Epithelial cell of prostate (primary cell): ENCODE data around the gene EZH2.

ENCODE experiments used
- DNase-seq: peaks from one replicate; pipeline ENCODE4 v3.0.0-alpha.2; 2011; ENCODE audit warnings: low read depth, low spot score
- H3K27ac ChIP-seq: fragments of 450-650 bp; 2 replicates; pipeline ENCODE4 v1.5.1; 2017; ENCODE audit warnings: mild to moderate bottlenecking

The EZH2 gene

DNA sequence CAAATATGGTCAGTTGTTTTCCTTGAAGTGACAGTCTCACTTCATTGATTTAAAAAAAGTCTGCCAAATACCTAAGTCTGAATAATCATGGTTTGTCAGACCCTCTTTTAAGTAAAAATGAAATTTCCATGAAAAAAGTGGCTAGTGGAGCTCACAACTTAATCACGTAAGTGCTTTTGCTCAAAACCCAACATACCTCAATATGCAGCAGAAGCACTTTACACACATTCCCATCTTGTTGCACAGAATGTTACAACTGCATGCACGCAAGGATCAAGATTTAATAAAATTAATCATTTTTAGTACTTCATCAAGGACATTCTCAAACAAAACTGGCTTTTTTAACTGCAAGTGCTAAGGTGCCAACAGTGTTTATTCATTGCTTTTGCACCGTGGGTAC is 21.6 kb downstream of the EZH2 start:
- H3K27ac ChIP-seq: no peak overlapping the region
- no peak for DNase-seq

GRCh38 chr7:148858489-148858888 is 25.6 kb downstream of the EZH2 start:
- no peak overlapping the region for H3K27ac ChIP-seq
- no peak for DNase-seq

GRCh38 chr7:148856891-148857290 is 27.2 kb downstream of the EZH2 start:
- DNase-seq: no peak

DNA sequence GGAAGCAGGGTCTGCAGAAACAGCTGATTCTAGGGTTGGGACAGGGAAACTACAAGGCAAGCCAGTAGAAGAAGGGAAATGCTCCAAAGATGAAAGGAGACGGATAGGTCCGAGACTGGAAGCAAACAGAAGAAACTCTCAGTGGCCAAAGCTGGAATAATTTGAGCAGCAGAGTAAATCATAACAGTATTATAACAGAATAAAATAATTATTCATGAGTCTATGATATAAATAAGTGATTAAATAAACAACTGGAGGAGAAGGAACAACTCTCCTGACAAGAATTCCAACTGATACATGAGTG is 27.6 kb downstream of the EZH2 start:
- H3K27ac ChIP-seq: no peak overlapping the region
- DNase-seq: no peak

More at GRCh38 chr7:148856891-148857290, 27.2 kb downstream of the EZH2 start:
- H3K27ac ChIP-seq: no peak overlapping the region

DNA sequence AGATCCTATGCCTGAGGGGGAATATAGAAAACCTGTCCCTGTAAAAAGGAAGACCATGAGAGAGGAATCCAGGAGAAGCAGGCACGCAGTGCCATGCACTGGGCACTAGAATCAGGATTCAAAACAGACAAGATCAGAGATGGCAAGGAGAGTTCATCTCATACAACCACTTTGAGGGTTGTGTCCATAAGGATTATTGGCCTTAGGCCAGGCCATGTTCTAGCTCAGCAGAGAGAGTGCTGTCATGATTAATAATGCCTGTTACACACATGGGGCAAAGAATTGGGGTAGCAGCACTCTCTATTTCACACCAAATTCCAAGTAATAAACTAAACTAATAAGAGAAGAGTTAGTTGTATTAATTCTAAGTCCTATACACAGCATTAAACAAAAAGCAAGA is 29.1 kb downstream of the EZH2 start:
- H3K27ac ChIP-seq: no peak overlapping the region
- DNase-seq: no peak

- no peak overlapping the region for H3K27ac ChIP-seq
- no peak for DNase-seq
Observed at GRCh38 chr7:148852272-148852671, 31.8 kb downstream of the EZH2 start.

DNA sequence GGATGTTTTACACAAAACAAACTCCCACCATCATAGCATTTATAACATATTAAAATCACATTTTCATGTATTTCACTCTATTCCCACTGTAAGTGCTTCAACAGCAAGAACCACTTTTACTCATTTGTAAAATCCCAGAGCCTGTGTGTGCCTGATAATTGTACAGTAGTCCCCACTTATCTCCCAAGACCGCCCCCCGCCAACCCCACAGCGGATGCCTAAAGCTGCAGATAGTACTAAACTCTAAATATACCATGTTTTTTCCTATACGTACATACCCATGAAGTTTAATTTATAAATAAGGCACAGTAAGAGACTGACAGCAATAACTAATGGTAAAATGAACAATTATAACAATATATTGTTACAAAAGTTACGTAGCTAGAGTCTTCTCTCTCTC is 33.5 kb downstream of the EZH2 start:
- no peak overlapping the region for H3K27ac ChIP-seq
- DNase-seq: no peak

DNA sequence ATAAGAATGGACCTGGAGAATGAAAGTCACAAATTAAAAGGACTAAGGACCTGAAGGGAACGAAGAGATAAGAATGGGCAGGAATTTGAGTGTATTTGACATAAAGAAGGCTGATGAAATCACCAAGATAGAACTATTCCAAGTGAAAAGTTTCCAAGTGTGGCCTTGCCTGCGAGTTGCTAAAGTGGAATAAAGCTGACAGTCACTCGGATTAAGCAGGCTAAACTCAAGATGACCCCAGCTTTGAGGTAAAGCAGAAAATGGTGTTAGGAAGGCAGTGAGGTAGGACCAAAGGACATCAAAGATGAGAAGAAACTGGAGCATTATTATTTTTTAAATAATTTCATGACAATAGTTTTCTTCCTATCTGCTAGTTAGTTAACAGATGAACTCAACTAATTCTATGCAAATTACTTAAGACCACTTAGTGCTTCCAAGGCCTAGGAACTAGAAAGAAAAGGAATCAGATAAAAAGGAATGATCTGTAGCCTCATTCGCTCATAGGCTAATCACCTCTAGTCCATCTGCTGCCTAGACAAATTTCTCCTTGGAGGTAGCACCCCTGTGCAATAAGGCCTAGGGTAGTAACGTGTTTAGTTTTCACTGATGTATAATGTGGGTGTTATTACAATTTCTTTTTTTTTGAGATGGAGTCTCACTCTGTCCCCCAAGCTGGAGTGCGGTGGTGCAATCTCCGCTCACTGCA is 34.5 kb downstream of the EZH2 start:
- no peak overlapping the region for H3K27ac ChIP-seq
- no peak for DNase-seq

DNA sequence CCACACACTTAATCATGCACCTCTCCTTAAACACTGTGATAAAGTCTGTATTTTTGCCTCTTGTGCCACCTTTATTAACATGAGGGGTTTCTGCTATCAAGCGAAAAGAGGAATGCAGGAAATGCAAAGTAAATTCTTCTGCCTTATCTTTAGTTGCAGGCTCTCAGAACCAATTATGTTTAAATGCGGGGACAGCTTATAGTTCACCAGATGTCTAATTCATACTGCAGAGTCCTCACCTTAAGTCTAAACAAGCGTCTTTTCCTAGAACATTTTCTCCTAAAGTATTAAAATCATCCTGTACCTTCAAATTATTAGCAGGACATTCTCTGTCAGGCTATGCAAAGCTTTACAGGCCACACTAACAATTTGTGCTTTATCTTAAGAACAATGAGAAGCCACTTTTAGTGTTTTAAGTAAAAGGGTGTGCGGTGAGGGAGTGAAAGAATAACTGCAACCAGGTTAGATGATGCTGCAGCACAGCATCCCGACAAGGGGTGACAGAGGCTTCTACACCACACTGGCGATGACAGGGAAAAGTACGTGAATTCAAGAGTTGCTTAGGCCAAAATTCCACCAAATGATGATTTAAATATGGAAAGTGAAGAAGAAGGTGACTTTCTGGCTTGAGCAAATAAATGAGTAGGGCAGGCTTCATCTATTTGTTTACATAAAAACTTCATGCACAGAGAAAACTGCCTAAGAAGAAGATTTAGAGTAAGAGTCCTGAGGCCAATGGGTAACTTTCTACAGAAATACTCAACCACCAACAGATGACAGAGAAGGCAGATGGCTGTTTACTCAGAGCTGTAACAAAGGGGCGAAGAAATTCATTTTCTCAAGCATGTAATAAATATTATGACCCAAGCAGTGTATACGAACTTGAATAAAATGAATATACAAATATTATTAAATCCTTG is 36.0 kb downstream of the EZH2 start:
- DNase-seq: no peak
- H3K27ac ChIP-seq: no peak overlapping the region

GRCh38 chr7:148838905-148839304 is 45.2 kb downstream of the EZH2 start:
- no peak for DNase-seq
- no peak overlapping the region for H3K27ac ChIP-seq

- no peak overlapping the region for H3K27ac ChIP-seq
- DNase-seq: no peak
Observed at GRCh38 chr7:148835854-148836253, 48.2 kb downstream of the EZH2 start.

GRCh38 chr7:148834605-148835004 is 49.5 kb downstream of the EZH2 start:
- no peak for DNase-seq
- no peak overlapping the region for H3K27ac ChIP-seq

DNA sequence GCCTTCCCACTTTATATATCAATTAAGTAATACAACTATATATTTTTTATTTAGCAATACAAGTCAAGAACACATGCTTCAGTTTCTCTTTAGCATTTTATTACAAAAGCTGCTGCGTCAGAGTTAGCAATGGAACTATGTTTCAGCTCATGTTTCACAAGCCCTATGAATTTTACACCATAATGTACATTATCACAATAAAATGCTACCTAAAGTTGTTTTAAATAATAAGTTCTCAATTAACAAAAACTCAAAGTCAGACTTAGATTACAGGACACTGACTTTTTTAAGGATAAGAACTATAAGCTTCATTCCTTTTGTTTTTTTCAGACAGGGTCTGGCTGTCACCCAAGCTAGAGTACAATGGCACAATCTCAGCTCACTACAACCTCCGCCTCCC is 52.3 kb downstream of the EZH2 start:
- DNase-seq: no peak
- no peak overlapping the region for H3K27ac ChIP-seq

DNA sequence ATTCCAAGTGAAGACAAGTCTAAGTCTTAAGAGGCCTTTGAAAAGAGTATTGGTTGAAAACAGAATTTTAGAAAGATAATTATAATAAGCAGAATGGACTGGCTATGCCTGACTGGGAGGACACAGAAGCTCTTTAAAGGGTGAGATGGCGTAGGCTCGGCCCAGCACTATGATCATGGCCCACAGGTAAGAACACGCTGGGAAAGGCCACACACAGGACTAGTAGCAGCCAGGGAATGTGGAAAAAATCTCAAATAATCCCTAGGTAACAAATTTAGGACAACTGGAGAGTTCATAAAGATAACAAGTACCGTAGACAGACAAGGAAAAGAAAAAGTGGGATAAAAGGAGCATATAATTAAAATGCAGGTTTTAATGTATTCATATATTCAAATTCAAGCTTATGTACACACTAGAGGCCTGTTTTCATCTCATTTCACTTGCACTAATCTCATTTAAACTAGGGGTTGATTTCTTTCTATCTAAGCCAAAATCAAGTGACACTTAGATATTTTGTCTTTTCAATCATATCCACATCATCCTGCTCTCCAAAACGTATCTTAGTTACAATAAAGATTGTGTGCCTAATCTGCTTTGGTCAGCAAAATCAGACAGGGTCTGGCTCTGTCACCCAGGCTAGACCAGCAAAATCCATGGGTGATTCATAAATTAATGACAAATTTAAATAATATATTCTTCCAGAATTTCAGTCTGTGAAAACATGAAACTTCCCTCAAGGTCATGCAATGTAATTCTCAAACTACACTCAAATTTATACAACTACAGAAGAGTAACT is 53.0 kb downstream of the EZH2 start:
- no peak overlapping the region for H3K27ac ChIP-seq
- DNase-seq: no peak

GRCh38 chr7:148828965-148829364 is 55.1 kb downstream of the EZH2 start:
- DNase-seq: no peak
- H3K27ac ChIP-seq: no peak overlapping the region

- DNase-seq: no peak
- no peak overlapping the region for H3K27ac ChIP-seq
Observed at GRCh38 chr7:148825338-148825737, 58.8 kb downstream of the EZH2 start.

GRCh38 chr7:148824864-148825263 is 59.2 kb downstream of the EZH2 start:
- no peak overlapping the region for H3K27ac ChIP-seq
- DNase-seq: no peak

DNA sequence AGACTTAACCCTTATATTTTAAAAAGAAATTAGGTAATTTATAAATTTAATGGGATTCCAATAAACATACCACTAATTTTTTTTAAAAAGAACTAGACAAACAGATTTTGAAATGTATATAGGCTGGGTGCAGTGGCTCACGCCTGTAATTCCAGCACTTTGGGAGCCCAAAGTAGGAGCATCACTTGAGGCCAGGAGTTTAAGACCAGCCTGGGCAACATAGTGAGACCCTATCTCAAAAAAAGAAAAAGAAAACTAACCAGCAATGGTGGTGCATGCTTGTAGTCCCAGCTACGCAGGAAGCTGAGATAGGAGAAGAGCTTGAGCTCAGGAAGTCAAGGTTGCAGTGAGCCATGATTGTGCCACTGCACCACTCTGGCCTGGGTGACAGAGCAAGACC is 62.7 kb downstream of the EZH2 start:
- no peak for DNase-seq
- H3K27ac ChIP-seq: no peak overlapping the region

- DNase-seq: no peak
- no peak overlapping the region for H3K27ac ChIP-seq
Observed at GRCh38 chr7:148819697-148820360, 64.3 kb downstream of the EZH2 start.

DNA sequence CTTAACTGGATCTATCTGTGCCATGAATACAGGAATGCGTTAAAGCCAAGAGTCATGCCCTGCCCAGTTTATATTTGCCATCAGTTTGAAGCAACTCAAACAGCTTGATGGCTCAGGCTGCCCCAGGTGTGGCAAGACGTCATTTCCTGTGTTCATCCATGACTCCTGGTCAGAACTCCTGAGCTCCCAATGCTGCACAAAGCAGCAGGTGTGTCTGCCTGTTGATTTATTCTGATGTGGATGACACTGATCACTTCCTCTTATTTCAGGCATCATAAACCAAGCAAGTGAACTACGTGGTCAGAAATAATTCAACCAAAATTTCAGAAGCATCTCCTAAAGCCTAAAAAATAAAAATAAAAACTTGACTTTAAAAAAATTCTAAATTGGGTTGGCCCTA is 68.5 kb downstream of the EZH2 start:
- H3K27ac ChIP-seq: peak overlapping the region; percentile 17
- no peak for DNase-seq
